ENCODE results near the gene TLN1.

Gene TLN1

DNA sequence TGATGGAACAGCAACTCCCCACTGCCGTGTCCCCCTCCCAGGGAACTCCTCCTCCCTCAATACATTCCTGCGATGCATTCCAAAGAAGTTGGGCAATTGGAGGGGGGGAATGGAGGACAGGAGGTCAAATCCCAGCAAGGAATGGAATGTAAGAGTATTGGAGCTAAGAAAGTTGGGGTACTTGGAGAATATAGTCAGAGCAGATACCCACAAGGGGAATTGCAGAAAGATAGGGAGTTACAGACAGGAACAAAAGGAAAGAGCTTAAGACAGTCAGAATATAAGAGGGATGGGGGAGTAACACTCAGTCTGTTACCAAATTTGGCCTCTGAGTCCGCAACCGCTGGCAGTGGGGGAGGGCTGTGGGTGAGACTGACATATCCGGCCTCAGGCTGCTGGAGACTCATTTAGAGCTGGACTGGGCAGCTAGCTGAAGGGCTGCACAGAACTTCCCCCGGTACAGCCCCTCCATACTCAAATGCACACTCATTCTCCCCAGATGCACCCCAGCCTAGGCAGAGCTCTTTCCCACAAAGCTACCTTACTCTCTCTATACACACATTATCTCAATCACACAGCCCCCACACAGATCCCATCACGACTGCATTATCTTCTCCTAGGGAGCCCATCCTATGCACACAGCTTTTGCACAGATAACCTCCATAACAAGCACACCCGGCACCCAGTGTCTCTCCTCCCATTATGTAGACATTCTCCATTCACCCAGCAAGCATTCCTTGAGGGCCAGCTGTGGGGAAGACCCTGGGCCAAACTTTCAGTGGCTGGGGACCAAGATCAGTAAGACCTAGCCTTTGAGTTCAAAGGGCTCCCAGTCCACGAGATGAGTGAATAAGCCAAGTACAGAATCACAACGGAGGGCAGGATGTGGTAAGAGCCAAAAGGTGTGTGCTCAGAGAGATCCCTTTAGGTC, 3.7 kb downstream of the TLN1 start:
- no peaks in the 10 kb centered on the region for H3K9me2 ChIP-seq (ENCODE audit: low read depth, low read length)
- H3K4me1 ChIP-seq (ENCODE audit: insufficient read depth, low read length, severe bottlenecking), result peaks cover 50% of the 10 kb centered on the region
- no peaks in the 10 kb centered on the region for H3K9me3 ChIP-seq (ENCODE audit: low read length)
- peak overlapping the region; percentile 27; the same call in 1 of the 2 replicates for H3K9ac ChIP-seq (ENCODE audit: low read length)
- H3K4me2 ChIP-seq (ENCODE audit: low read length), result peak overlapping the region; percentile 94
- peaks cover 23% of the 10 kb centered on the region for H3K36me3 ChIP-seq (ENCODE audit: insufficient read depth, low read length)
- no peak for TF ChIP-seq EZH2 (IDR thresholded peaks at IDR 0.05; ENCODE audit: borderline replicate concordance, low read length)
- TF ChIP-seq, protein P1, sequence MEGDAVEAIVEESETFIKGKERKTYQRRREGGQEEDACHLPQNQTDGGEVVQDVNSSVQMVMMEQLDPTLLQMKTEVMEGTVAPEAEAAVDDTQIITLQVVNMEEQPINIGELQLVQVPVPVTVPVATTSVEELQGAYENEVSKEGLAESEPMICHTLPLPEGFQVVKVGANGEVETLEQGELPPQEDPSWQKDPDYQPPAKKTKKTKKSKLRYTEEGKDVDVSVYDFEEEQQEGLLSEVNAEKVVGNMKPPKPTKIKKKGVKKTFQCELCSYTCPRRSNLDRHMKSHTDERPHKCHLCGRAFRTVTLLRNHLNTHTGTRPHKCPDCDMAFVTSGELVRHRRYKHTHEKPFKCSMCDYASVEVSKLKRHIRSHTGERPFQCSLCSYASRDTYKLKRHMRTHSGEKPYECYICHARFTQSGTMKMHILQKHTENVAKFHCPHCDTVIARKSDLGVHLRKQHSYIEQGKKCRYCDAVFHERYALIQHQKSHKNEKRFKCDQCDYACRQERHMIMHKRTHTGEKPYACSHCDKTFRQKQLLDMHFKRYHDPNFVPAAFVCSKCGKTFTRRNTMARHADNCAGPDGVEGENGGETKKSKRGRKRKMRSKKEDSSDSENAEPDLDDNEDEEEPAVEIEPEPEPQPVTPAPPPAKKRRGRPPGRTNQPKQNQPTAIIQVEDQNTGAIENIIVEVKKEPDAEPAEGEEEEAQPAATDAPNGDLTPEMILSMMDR (IDR thresholded peaks at IDR 0.05; ENCODE audit: low read length), result no peak
- H3K27me3 ChIP-seq (ENCODE audit: insufficient read depth, low read length), result no peaks in the 10 kb centered on the region
- peak overlapping the region; percentile 96 for H3K4me3 ChIP-seq (ENCODE audit: low read depth, low read length, poor library complexity, severe bottlenecking)
- peak overlapping the region; percentile 67 for H3K27ac ChIP-seq (ENCODE audit: low read depth, low read length, poor library complexity, severe bottlenecking)
- no peaks in the 10 kb centered on the region for H3F3A ChIP-seq (ENCODE audit: insufficient read depth, low read length)
- peaks cover 28% of the 10 kb centered on the region for H3K79me2 ChIP-seq (ENCODE audit: insufficient read depth, low read length)
- no peaks in the 10 kb centered on the region for H4K20me1 ChIP-seq (ENCODE audit: insufficient read depth, low read length)
- no peak overlapping the region for H2AFZ ChIP-seq (ENCODE audit: low read length)

DNA sequence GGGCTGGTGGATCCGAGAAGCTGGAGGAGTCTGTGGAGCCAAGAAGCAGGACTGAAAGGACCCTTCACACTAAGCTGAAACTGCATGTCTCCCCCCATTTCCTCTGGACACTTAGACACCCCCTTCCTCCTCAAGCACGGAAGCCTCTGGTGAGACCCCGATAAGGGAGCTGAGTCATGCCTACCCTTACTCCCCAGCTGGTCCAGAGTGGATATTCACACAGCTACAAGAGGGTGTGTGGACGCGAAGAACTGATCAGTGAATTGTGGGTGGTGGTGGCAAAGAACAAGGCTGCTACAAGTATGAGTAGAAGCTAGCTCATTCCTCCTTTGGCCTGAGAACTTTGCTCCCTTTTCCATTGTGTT, 4.3 kb downstream of the TLN1 start:
- peaks cover 45% of the 10 kb centered on the region for H3K4me1 ChIP-seq (ENCODE audit: insufficient read depth, low read length, severe bottlenecking)
- peak overlapping the region; percentile 27; the same call in 1 of the 2 replicates for H3K9ac ChIP-seq (ENCODE audit: low read length)
- no peaks in the 10 kb centered on the region for H4K20me1 ChIP-seq (ENCODE audit: insufficient read depth, low read length)

DNA sequence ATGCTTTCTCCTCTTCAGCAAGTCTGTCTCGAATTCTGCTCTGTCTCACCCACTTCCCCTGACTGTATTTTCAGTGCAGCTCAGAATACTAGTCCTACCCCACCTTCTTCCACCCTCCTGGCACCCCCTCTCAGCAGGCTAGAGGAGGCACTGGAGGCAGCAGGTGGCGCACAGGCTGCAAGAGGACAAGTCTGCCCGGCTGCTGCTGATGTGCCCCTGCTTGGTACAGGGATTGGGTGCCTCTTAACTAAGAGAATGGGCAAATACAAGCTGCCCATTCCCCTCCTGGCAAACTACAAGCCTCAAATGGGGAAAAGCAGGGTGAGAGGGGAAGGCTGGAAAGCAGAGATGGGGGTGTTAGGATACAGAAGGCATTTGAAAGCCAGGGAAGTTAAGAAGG, 5.1 kb downstream of the TLN1 start:
- H4K20me1 ChIP-seq (ENCODE audit: insufficient read depth, low read length), result no peaks in the 10 kb centered on the region
- no peaks in the 10 kb centered on the region for H3K9me2 ChIP-seq (ENCODE audit: low read depth, low read length)
- no peak overlapping the region for H2AFZ ChIP-seq (ENCODE audit: low read length)
- no peak overlapping the region for H3K9ac ChIP-seq (ENCODE audit: low read length)
- H3K27me3 ChIP-seq (ENCODE audit: insufficient read depth, low read length), result no peaks in the 10 kb centered on the region
- H3K4me3 ChIP-seq (ENCODE audit: low read depth, low read length, poor library complexity, severe bottlenecking), result no peak overlapping the region
- H3K27ac ChIP-seq (ENCODE audit: low read depth, low read length, poor library complexity, severe bottlenecking), result peak overlapping the region; percentile 67
- no peaks in the 10 kb centered on the region for H3F3A ChIP-seq (ENCODE audit: insufficient read depth, low read length)
- peaks cover 28% of the 10 kb centered on the region for H3K79me2 ChIP-seq (ENCODE audit: insufficient read depth, low read length)
- H3K4me2 ChIP-seq (ENCODE audit: low read length), result no peak overlapping the region
- H3K36me3 ChIP-seq (ENCODE audit: insufficient read depth, low read length), result peaks cover 34% of the 10 kb centered on the region
- TF ChIP-seq EZH2 (IDR thresholded peaks at IDR 0.05; ENCODE audit: borderline replicate concordance, low read length), result no peak
- TF ChIP-seq, protein P1 (IDR thresholded peaks at IDR 0.05; ENCODE audit: low read length), result peak; percentile 59
- peaks cover 45% of the 10 kb centered on the region for H3K4me1 ChIP-seq (ENCODE audit: insufficient read depth, low read length, severe bottlenecking)
- no peaks in the 10 kb centered on the region for H3K9me3 ChIP-seq (ENCODE audit: low read length)

More for the DNA sequence above, 4.3 kb downstream of the TLN1 start:
- peaks cover 27% of the 10 kb centered on the region for H3K36me3 ChIP-seq (ENCODE audit: insufficient read depth, low read length)
- peak overlapping the region; percentile 96 for H3K4me3 ChIP-seq (ENCODE audit: low read depth, low read length, poor library complexity, severe bottlenecking)
- no peaks in the 10 kb centered on the region for H3K9me3 ChIP-seq (ENCODE audit: low read length)
- H3K4me2 ChIP-seq (ENCODE audit: low read length), result peak overlapping the region; percentile 94
- H2AFZ ChIP-seq (ENCODE audit: low read length), result no peak overlapping the region
- no peak for TF ChIP-seq EZH2 (IDR thresholded peaks at IDR 0.05; ENCODE audit: borderline replicate concordance, low read length)
- TF ChIP-seq, protein P1 (IDR thresholded peaks at IDR 0.05; ENCODE audit: low read length), result no peak
- H3F3A ChIP-seq (ENCODE audit: insufficient read depth, low read length), result no peaks in the 10 kb centered on the region
- H3K27me3 ChIP-seq (ENCODE audit: insufficient read depth, low read length), result no peaks in the 10 kb centered on the region
- H3K27ac ChIP-seq (ENCODE audit: low read depth, low read length, poor library complexity, severe bottlenecking), result peak overlapping the region; percentile 67
- no peaks in the 10 kb centered on the region for H3K9me2 ChIP-seq (ENCODE audit: low read depth, low read length)
- H3K79me2 ChIP-seq (ENCODE audit: insufficient read depth, low read length), result peaks cover 28% of the 10 kb centered on the region

Data from OCI-LY1 (cell line).